KBM-7 (cell line): ENCODE measurements around the gene TMEM61.
"Not testable (repeated sequence)": the region's sequence is repeated elsewhere in the genome, so short reads cannot be mapped to it uniquely, and the experiment has no call there.

Experiments used
- DNase-seq: peaks from one replicate; pipeline ENCODE4 v3.0.0-alpha.2; 2015
- in situ Hi-C: fragments of 300-500 bp; cut with MboI; formaldehyde crosslinking; loops from 2 replicates; pipeline ENCODE4 v1.14.3; 2020; ENCODE audit warnings: low sequenced_read_pairs, low pct_unique_long_range_greater_than_20kb, mixed read lengths

TMEM61 gene

DNA sequence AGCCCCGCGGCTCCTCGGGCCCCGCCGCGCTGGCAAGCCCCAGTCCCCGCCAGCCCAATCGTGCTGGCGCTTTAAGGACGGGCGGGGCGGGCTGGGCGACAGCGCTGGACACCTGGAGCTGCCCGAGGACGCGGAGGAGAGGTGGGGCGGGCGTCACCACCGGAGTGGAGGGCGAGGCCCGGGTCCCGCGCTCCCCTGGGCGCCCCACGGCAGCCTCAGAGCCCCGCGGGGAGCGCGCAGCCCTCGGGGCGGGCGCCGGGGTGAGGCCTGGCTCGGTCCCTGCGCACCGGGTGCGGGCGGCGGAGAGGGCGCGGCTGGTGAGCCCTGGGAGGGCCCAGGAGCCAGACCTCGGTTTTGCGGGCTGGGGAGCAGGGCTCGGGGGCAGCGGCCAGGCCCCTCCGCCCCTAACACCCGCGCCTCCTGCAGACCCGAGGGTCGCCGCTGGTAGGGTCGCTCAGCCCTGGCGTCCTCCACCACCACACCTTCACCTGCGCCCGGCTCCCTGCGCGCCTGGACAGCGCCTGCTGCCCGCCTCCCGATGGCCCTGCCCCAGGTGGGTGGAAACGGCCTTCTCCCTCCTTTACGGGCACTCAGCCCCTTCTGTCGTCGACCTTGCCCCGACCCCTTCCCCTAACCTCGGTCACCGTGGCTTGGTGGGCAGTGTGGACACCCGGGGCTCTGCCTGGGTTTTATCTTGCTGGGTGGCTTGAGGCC lies at the start of gene TMEM61:
TSS of gene TMEM61 (plus strand) at position 101 of the 714 bp plus-strand sequence. CDS start at position 539, 438 bp downstream.
- in situ Hi-C loops: no loop called here
- DNase-seq: no peak

DNA sequence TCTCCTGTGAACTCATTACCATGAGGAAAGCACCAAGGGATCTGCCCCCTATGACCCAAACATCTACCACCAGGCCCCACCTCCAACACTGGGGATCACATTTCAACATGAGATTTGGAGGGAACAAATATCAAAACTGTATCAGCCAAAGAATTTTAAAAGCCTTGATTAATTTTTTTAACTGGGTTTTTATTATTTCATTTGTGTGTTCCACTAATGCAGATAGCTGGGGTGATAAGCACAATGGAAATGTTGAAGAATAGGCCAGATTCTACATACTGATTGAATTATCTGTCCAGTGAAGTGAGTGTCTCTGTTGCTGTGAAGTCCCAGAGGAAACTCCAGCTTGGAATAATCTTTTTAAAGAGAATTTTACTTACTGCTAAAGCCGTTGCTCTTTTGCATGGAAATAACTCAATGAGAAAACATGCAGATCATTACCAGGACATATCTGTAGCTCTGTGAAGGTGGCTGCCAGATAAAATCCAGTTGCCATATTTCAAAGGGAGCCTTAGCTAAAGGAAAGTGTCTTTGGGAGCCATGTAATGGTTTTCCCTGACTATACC lies 49.1 kb upstream of the TMEM61 start:
- no peak for DNase-seq
- in situ Hi-C loops: no loop called here

DNA sequence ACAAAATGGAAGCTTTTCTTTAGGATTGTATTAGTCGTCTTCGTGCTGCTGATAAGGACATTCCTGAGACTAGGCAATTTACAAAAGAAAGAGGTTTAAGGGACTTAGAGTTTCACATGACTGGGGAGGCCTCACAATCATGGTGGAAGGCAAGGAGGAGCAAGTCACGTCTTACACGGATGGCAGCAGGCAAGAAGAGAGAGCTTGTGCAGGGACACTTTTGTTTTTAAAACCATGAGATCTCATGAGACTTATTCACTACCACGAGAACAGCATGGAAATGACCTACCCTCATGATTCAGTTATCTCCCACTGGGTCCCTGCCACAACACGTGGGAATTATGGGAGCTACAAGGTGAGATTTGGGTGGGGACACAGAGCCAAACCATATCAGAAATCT lies 46.3 kb upstream of the TMEM61 start:
- DNase-seq, in situ Hi-C loops: not testable (repeated sequence)

DNA sequence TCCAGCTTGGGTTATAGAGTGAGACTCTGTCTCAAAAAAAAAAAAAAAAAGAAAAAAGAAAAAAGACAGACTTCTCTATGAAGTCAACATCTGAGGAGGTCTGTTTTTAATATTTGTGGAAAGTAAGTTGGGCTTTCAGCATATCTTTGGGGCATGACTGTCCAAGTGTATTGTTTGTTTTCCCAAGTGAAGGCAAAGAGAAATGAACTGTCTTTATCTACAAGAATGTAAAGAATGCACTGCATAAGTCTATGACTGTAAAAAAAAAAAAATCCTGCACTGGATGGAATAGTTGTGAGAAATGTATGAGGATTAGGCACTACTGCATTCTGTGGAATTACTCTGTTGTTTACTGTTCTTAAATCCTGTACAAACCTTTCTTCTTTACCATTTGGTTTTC lies 45.6 kb upstream of the TMEM61 start:
- DNase-seq: no peak
- in situ Hi-C loops: no loop called here

DNA sequence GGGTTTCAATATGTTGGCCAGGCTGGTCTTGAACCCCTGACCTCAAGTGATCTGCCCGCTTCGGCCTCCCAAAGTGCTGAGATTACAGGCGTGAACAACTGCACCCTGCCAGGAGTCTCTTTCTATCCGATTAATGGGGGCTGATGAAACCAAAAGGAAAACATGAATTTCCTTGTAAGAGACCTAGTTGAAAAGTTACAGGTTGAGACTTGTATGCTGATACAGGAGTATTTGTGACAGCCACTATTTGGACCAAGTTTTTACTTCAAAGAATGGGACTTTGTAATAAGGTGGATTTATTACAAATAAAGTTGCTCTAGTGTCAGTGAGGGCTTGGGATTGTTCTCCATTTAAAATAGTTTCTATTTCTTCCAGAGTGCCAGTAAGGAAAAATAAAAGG lies 43.6 kb upstream of the TMEM61 start:
- in situ Hi-C loops: no loop called here
- DNase-seq: no peak

DNA sequence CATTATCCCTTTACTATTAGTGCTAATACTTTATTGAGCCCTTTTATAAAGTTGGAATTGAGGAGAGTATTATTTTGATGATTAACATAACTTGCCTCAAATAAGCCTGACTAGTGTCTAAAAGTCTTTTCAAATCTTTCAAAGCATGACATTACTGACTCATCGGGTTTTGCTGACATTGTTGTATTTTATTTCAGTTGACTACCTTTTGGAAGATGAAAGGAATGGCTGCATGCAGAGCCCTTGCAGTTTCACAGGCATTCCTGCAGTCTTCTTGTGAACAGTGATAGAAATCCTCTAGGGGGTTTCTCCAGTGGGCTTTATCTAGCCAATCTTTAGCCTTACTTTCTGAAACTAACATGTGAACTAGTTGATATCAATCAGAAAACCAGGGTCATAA lies 43.0 kb upstream of the TMEM61 start:
- in situ Hi-C loops: no loop called here
- no peak for DNase-seq

DNA sequence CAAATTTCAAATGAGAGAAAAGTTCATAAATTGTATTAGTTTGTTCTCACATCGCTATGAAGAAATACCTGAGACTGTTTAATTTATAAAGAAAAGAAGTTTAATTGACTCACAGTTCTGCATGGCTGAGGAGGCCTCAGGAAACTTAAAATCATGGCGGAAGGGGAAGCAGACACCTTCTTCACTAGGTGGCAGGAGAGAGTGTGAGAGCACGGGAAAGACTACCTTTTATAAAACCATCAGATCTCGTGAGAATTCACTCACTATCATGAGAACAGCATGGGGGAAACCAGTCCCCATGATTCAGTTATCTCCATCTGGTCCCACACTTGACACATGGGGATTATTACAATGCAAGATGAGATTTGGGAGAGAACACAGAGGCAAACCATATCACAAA lies 41.5 kb upstream of the TMEM61 start:
- in situ Hi-C loops: not testable (repeated sequence)
- peak; percentile 11 for DNase-seq

DNA sequence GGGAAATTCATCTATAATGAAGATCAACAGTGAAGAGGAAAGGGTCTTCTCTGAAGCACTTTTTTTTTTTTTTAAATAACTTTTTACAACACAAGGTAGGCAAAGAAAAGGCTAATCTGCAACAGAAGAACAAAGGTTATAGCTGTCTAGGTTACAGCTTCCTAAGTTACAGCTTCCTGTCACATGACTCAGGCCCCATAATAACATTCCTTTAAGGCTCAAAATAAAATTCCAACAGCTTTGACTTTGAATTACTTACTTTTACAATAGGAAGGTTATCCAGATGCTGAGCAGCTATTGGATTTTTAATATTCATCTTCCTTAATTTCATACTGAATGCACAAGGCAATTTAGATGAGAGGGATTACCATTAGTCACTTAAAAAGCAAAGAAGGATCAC lies 40.4 kb upstream of the TMEM61 start:
- in situ Hi-C loops: no loop called here
- no peak for DNase-seq

DNA sequence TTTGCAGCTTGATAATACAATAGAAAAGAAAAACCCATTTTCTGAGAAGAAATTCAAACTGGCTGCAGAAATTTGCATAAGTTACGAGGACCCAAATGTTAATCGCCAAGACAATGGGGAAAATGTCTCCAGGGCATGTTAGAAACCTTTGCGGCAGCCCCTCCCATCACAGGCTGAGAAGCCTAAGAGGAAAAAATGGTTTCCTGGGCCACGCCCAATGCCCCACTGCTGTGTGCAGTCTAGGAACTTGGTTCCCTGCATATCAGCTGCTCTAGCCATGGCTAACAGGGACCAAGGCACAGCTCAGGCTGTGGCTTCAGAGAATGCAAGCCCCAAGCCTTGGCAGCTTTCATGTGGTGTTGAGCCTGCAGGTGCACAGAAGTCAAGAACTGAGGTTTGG lies 37.5 kb upstream of the TMEM61 start:
- in situ Hi-C loops: no loop called here
- DNase-seq: no peak

DNA sequence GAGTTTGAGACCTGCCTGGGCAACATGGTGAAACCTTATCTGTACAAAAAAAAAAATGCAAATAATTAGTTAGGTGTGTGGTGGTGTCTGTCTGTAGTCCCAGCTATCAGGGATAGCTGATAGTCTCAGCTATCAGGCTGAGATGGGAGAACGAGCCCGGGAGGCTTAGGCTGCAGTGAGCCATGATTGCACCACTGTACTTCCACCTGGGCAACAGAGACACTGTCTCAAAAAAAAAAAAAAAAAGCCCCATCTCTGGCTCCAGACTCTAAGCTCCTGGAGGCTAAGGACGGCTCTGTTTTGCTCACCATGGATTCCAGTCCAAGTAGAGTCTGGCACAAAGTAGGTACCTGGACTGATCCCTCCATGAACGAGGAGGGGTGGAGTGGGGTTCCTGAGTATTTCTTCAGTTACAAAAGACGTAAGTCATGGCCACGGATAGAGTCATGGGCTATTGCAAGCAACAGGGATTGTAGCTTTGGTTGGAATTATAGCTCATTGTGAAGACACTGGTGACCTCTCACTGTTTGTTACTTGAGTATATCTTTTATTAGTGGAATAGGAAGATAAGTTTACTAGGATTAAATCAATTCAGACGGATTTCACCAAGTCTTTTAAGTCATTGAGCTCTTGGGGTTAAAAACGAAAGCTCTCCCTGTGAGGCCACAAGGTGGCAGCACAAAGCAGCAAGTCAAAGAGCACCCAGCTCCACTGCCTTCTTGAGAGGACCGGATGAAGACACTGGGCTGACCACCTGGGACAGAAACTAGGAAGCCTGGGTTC lies 35.6 kb upstream of the TMEM61 start:
- DNase-seq: peak; percentile 72
- in situ Hi-C loops: no loop called here

DNA sequence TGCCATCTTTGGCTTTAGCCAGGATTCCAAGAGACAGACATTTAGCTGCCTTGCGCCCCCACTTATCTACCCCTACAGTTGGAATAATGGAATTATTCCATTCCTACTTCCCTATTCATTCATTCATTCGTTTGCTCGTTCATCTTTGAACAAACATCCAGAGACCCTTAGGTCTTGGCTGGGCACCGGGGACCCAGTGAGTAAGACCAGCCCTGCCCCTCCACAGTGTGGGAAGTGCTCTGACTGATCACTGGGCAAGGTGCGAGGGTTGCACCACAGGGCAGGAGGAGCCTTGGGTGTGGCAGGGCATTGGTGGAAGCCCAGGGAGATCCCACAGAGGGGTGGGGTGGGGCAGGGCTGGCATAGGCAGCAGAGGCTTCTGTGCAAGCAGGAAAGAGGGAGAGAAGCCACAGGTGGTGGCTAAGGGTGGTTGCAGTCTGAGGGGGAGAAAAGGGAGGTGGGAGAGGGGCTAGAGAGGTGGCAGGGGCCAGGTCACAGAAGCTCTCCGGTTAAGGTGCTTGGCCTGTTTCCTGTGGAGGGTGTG lies 35.0 kb upstream of the TMEM61 start:
- in situ Hi-C loops: no loop called here
- no peak for DNase-seq

DNA sequence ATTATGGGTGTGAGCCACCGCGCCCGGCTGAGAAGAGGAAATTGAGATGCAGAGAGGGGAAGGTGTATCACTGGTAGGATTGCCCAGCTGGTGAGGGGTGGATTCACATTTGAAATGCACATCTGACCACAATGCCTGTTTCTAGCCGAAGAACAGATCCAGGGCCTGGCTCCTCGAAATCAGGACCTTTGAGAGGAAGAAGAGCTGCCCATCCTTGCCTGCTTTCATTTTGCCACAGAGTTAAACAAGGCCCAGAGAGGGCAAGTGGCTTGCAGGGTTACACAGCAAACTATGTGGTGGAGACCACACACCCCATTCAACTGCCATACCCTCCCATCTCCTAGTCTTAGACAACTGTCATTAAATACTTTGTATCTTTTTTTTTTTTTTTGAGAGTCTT lies 32.9 kb upstream of the TMEM61 start:
- DNase-seq: no peak
- in situ Hi-C loops: no loop called here

DNA sequence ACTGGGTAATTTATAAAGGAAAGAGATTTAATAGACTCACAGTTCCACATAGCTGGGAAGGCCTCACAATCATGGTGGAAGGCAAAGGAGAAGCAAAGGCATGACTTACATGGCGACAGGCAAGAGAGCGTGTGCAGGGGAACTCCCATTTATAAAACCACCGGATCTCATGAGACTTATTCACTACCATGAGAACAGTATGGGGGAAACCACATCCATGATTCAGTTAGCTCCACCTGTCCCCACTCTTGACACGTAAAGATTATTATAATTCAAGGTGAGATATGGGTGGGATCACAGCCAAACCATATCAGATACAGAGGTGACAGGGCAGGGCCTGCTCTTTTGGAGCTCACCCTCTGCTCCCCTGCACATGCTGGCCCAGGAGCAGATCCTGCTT lies 31.4 kb upstream of the TMEM61 start:
- DNase-seq: no peak

DNA sequence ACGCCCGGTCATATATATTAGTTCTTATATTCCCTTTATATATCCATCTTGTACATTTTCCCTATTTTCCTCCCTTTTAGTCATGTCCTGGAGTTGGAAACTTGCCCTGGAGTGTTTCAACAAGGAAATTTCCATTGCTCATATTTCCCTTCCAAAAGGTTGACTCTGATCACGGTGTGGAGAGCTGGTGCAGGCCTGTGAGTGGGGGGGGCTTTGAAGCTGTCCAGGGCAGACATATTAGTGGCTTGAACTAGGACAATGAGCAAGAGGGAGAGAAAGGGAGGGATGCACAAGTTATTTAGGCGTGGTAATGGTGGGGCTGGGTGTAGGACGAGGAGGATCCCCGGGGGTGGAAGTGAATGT lies 30.4 kb upstream of the TMEM61 start:
- in situ Hi-C loops: no loop called here
- DNase-seq: no peak

More for the DNA sequence above, 31.4 kb upstream of the TMEM61 start:
- in situ Hi-C loops: no loop called here

DNA sequence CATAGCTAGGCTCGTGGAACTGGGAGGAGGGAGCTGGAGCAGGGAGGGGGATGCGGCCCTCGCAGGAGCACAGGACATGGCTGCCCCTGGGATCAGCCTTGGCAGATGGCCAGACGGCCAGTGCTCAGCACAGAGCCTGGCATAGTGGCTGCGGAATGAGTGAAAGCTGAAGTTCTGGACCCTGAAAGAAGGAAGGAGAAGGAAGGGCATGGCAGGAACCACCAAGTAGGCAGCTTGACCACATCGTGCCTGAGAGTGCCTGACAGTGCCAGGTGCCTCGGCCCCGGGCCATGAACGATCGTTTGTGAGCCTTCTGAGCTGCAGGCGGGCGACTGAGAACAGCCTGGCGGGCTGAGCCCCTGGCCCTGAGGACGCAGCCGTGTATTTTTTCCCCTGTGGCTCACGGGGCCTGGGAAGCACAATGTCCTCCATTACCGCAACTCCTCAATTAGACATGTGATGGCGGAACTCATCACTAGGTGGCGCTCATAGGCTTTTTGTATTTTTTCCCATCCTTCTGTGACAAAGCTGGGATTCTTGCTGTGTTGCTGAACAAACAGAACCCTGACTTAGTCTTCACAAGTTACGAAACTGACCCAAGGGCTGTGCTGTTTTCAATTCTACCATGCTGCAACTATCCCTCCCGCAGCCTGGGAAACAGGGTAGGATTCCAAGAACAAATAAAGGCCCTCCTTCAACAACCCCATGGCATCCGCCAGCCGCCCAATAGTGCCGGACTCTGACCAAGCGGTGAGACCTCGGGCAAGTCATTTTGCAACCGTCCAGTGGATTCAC lies 29.9 kb upstream of the TMEM61 start:
- DNase-seq: peak; percentile 85
- in situ Hi-C loops: no loop called here

DNA sequence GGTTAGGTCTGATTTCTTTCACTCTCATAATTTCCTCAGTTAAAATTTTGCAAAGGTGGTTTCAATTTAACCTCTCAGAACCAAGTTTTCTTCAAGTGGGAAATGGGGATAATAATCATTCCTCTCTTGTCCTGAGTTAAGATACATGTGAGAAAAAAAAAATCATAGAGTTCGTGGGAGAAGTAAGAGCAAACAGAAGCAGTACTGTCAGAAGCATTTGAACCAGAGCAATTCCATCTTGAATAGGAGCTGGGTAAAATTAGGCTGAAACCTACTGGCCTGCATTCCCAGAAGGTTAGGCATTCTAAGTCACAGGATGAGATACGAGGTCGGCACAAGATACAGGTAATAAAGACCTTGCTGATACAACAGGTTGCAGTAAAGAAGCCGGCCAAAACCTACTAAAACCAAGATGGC lies 28.6 kb upstream of the TMEM61 start:
- in situ Hi-C loops: no loop called here
- DNase-seq: no peak

DNA sequence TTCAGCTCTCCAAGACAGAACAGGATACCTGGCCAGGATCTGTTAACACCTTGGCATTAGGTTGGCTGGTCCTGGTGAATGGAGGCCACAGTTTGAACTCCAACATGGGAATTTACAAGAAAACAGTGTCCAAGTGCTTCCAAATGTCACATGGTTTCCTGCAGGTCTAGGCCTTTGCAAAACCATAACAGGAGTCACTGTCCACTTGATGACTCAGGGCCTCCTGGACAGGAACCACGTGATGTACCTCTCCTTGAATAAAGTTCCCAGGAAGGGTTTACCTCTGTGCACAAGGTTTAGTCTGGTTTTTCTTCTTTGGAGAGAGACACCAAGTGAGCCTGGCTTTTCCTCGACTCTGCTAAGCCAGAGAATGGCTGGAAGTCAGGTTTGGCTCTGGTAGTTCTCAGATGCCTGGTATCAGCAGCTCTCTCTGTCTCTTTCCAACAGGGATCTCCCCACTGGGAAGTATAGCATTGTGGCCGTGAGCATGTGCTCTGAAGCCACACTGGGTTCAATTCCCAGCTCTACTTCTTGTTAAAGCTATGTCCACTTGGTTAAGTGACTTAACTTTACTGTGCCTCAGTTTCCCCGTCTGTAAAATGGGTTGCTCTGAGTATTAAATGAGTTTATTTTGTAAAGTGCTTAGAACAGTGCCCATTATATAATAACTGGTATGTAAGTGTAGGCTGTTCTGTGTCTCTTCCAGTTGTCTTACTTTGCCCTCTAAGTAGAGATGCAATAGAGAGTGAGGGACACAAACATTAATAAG lies 27.3 kb upstream of the TMEM61 start:
- in situ Hi-C loops: no loop called here
- no peak for DNase-seq

DNA sequence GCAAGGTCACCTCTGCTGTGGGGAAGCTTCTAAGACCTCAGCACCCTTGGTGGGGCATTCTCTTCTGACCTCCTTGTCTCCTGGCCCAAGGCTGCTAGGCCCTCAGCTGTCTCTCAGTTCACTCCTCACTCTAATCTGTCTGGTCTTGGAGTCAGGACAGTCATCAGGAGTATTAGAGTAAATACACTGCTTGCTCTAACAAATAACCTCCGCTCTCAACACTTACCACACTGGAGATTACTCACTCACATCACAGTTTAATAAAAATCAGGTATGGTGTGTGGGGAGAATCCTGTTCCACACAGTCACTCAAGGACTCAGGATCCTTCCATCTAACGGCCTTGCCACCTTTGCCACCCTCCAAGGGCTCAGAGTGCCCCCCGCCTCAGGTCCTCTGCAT lies 26.6 kb upstream of the TMEM61 start:
- no peak for DNase-seq
- in situ Hi-C loops: no loop called here

DNA sequence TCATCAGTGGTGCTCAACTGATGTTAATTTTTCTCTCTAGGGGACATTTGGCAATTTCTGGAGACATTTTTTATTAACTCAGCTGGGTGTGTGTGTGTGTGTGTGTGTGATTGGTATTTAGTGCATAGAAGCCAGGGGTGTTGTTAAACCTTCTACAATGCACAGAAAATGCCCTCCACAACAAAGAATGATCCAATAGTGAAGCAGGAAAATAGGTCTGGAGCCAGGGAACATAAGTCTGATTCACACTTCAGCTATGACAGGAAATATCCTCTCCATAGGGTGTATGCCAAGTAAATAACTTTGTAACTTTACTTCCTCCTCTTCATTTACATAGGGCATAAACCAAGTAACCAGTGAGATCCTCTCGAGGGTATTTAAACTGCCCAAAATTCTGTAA lies 25.1 kb upstream of the TMEM61 start:
- in situ Hi-C loops: no loop called here
- no peak for DNase-seq
